Measurements from ENCODE around the gene DMAC2.
"Not testable (repeated sequence)": the region's sequence is repeated elsewhere in the genome, so short reads cannot be mapped to it uniquely, and the experiment has no call there.

- not testable (repeated sequence) for TF ChIP-seq CTCF, POLR2AphosphoS5, POLR2A (IDR thresholded peaks at IDR 0.05)
Measured at GRCh38 chr19:41486953-41487352, 47.2 kb upstream of the DMAC2 start.

All from breast epithelium (tissue), 3 donors.